ENCODE measurements around the gene LEFTY1.
A peak's percentile ranks its signal among the peaks of the same experiment; 100 is the strongest.

Gene LEFTY1

GRCh38 chr1:225881959-225882693, 6.8 kb downstream of the LEFTY1 start, which contains the start of gene TMEM63A:
Gene TMEM63A (minus strand): TSS chr1:225882380. CDS start chr1:225877580, 4,800 bp downstream.
- H3K79me2 ChIP-seq (ENCODE audit: insufficient read depth, low read length) = no peaks in the 10 kb centered on the region
- H2AFZ ChIP-seq (ENCODE audit: low read depth, low read length) = peak within 1 kb of the TSS; percentile 98
- peaks cover 9% of the 10 kb centered on the region for H3K27me3 ChIP-seq (ENCODE audit: insufficient read depth, low read length, poor library complexity)
- peak within 1 kb of the TSS; percentile 88 for H3K4me2 ChIP-seq (ENCODE audit: insufficient read depth, low read length)
- H3K9ac ChIP-seq (ENCODE audit: low read depth, low read length) = peak within 1 kb of the TSS; percentile 72
- H3K4me3 ChIP-seq (ENCODE audit: low read depth in 1 of 2, low read length in 2 of 2) = peak within 1 kb of the TSS; percentile 61 to 84; a peak in 3 of 4 replicates
- TF ChIP-seq EZH2 (IDR thresholded peaks at IDR 0.05; ENCODE audit: borderline replicate concordance, low read depth, low read length, severe bottlenecking) = no peak
- no peak for TF ChIP-seq CTCF (IDR thresholded peaks at IDR 0.05; ENCODE audit: borderline replicate concordance, extremely low read depth, low read length, poor library complexity, severe bottlenecking)
- peak; percentile 72 for ATAC-seq (ENCODE audit: insufficient read depth, low read depth)
- peaks cover 3% of the 10 kb centered on the region; the same call in 1 of the 2 replicates for H4K20me1 ChIP-seq (ENCODE audit: insufficient read depth, low read length)
- H3K36me3 ChIP-seq (ENCODE audit: insufficient read depth, low read length) = no peaks in the 10 kb centered on the region; the same call in 1 of the 2 replicates
- no peaks in the 10 kb centered on the region for H3K9me3 ChIP-seq (ENCODE audit: insufficient read depth, low read length, severe bottlenecking)
- DNase-seq = peak; percentile 87
- peak within 1 kb of the TSS; percentile 59 for H3K27ac ChIP-seq (ENCODE audit: low read length)
- peaks cover 44% of the 10 kb centered on the region for H3K4me1 ChIP-seq (ENCODE audit: insufficient read depth, low read length)

GRCh38 chr1:225881081-225881958, 7.6 kb downstream of the LEFTY1 start:
- Histone ChIP-seq H3K27me3 (ENCODE audit: insufficient read depth, low read length, poor library complexity) (peaks cover 9% of the 10 kb centered on the region), H3K4me1 (ENCODE audit: insufficient read depth, low read length) (peaks cover 44% of the 10 kb centered on the region), H3K79me2 (ENCODE audit: insufficient read depth, low read length) (no peaks in the 10 kb centered on the region), H3K36me3 (ENCODE audit: insufficient read depth, low read length) (peaks cover 3% of the 10 kb centered on the region; the same call in 1 of the 2 replicates), H3K9me3 (ENCODE audit: insufficient read depth, low read length, severe bottlenecking) (no peaks in the 10 kb centered on the region), H3K27ac (ENCODE audit: low read length) (peak overlapping the region; percentile 59), H3K4me3 (ENCODE audit: low read depth in 1 of 2, low read length in 2 of 2) (peak overlapping the region; percentile 61 to 84; a peak in 3 of 4 replicates), H4K20me1 (ENCODE audit: insufficient read depth, low read length) (peaks cover 3% of the 10 kb centered on the region; the same call in 1 of the 2 replicates), H3K4me2 (ENCODE audit: insufficient read depth, low read length) (peak overlapping the region; percentile 88), H2AFZ (ENCODE audit: low read depth, low read length) (peak overlapping the region; percentile 98), H3K9ac (ENCODE audit: low read depth, low read length) (peak overlapping the region; percentile 72)
- TF ChIP-seq EZH2 (IDR thresholded peaks at IDR 0.05; ENCODE audit: borderline replicate concordance, low read depth, low read length, severe bottlenecking) = no peak
- no peak for TF ChIP-seq CTCF (IDR thresholded peaks at IDR 0.05; ENCODE audit: borderline replicate concordance, extremely low read depth, low read length, poor library complexity, severe bottlenecking)
- DNase-seq (peak; percentile 32), ATAC-seq (ENCODE audit: insufficient read depth, low read depth) (peak; percentile 3; the same call in 1 of the 3 replicates)

- 0 out of 2 replicates have a peak overlapping the region, but pooled peaks have one; percentile 72 for H3K9ac ChIP-seq (ENCODE audit: low read depth, low read length)
- peak overlapping the region; percentile 79; the same call in 1 of the 2 replicates for H3K27ac ChIP-seq (ENCODE audit: low read length)
- H3K4me1 ChIP-seq (ENCODE audit: insufficient read depth, low read length) = peaks cover 44% of the 10 kb centered on the region
- H4K20me1 ChIP-seq (ENCODE audit: insufficient read depth, low read length) = peaks cover 3% of the 10 kb centered on the region; the same call in 1 of the 2 replicates
- peaks cover 9% of the 10 kb centered on the region for H3K27me3 ChIP-seq (ENCODE audit: insufficient read depth, low read length, poor library complexity)
- TF ChIP-seq EZH2 (IDR thresholded peaks at IDR 0.05; ENCODE audit: borderline replicate concordance, low read depth, low read length, severe bottlenecking) (no peak), CTCF (IDR thresholded peaks at IDR 0.05; ENCODE audit: borderline replicate concordance, extremely low read depth, low read length, poor library complexity, severe bottlenecking) (no peak)
- H3K4me3 ChIP-seq (ENCODE audit: low read depth in 1 of 2, low read length in 2 of 2) = peak overlapping the region in 1 of 2 experiments; percentile 84; a peak in 2 of 4 replicates
- DNase-seq = no peak
- peaks cover 3% of the 10 kb centered on the region; the same call in 1 of the 2 replicates for H3K36me3 ChIP-seq (ENCODE audit: insufficient read depth, low read length)
- ATAC-seq (ENCODE audit: insufficient read depth, low read depth) = no peak
- H3K79me2 ChIP-seq (ENCODE audit: insufficient read depth, low read length) = no peaks in the 10 kb centered on the region
- peak overlapping the region; percentile 88 for H3K4me2 ChIP-seq (ENCODE audit: insufficient read depth, low read length)
- H2AFZ ChIP-seq (ENCODE audit: low read depth, low read length) = no peak overlapping the region
- no peaks in the 10 kb centered on the region for H3K9me3 ChIP-seq (ENCODE audit: insufficient read depth, low read length, severe bottlenecking)
Measured at GRCh38 chr1:225880636-225881035, 8.3 kb downstream of the LEFTY1 start.

Data from DND-41 (cell line).